Duodenal mucosa (tissue), 2 donors: ENCODE measurements around the gene SH2D4B.

Experiments used
- H3K27ac ChIP-seq: one replicate; pipeline ENCODE4 v1.7.0; 2013; ENCODE audit warnings: low read depth, low read length
- H3K27me3 ChIP-seq, 2 donors: one replicate each; pipeline ENCODE4 v1.7.0; 2013; ENCODE audit warnings: low read length in 2 of 2, control low read depth in 1 of 2; ENCODE audit not compliant: insufficient read depth in 2 of 2, control insufficient read depth in 1 of 2
- H3K36me3 ChIP-seq, 2 donors: one replicate each; pipeline ENCODE4 v1.7.0; 2013; ENCODE audit warnings: low read length in 2 of 2, control low read depth in 1 of 2; ENCODE audit not compliant: insufficient read depth in 2 of 2, control insufficient read depth in 1 of 2
- H3K4me1 ChIP-seq, 2 donors: one replicate each; pipeline ENCODE4 v1.7.0; 2013; ENCODE audit warnings: low read length in 2 of 2, control low read depth in 1 of 2; ENCODE audit not compliant: insufficient read depth in 2 of 2, control insufficient read depth in 1 of 2
- H3K4me3 ChIP-seq, 2 donors: one replicate each; pipeline ENCODE4 v1.7.0; 2013; ENCODE audit warnings: low read length in 2 of 2, low read depth in 1 of 2
- H3K9ac ChIP-seq, 2 donors: one replicate each; pipeline ENCODE4 v1.7.0; 2013; ENCODE audit warnings: low read length in 2 of 2, low read depth in 1 of 2
- H3K9me3 ChIP-seq, 2 donors: one replicate each; pipeline ENCODE4 v1.7.0; 2013; ENCODE audit warnings: low read length in 2 of 2, control low read depth in 1 of 2; ENCODE audit not compliant: control insufficient read depth in 1 of 2

The SH2D4B gene

GRCh38 chr10:80571352-80571751, 33.6 kb downstream of the SH2D4B start:
- H3K27ac ChIP-seq = no peak overlapping the region
- no peak overlapping the region for H3K9ac ChIP-seq
- H3K4me1 ChIP-seq = no peaks in the 10 kb centered on the region
- H3K4me3 ChIP-seq = no peak overlapping the region
- no peaks in the 10 kb centered on the region for H3K36me3 ChIP-seq
- H3K27me3 ChIP-seq = peaks cover 0 to 8% of the 10 kb centered on the region in 2 donors
- no peaks in the 10 kb centered on the region for H3K9me3 ChIP-seq

- Histone ChIP-seq H3K27ac (no peak overlapping the region), H3K4me3 (no peak overlapping the region), H3K9ac (no peak overlapping the region), H3K27me3 (no peaks in the 10 kb centered on the region), H3K36me3 (no peaks in the 10 kb centered on the region), H3K4me1 (no peaks in the 10 kb centered on the region), H3K9me3 (no peaks in the 10 kb centered on the region)
Observed at GRCh38 chr10:80579181-80579763, 41.6 kb downstream of the SH2D4B start.

GRCh38 chr10:80579849-80580637, 42.3 kb downstream of the SH2D4B start:
- H3K9me3 ChIP-seq = no peaks in the 10 kb centered on the region
- no peaks in the 10 kb centered on the region for H3K4me1 ChIP-seq
- H3K36me3 ChIP-seq = no peaks in the 10 kb centered on the region
- no peak overlapping the region for H3K9ac ChIP-seq
- no peak overlapping the region for H3K4me3 ChIP-seq
- no peak overlapping the region for H3K27ac ChIP-seq
- H3K27me3 ChIP-seq = no peaks in the 10 kb centered on the region

GRCh38 chr10:80580638-80581468, 43.2 kb downstream of the SH2D4B start:
- Histone ChIP-seq H3K4me1 (no peaks in the 10 kb centered on the region), H3K9me3 (no peaks in the 10 kb centered on the region), H3K9ac (no peak overlapping the region), H3K36me3 (no peaks in the 10 kb centered on the region), H3K4me3 (no peak overlapping the region), H3K27me3 (no peaks in the 10 kb centered on the region), H3K27ac (no peak overlapping the region)

- H3K9ac ChIP-seq = no peak overlapping the region
- no peaks in the 10 kb centered on the region for H3K36me3 ChIP-seq
- no peaks in the 10 kb centered on the region for H3K4me1 ChIP-seq
- no peaks in the 10 kb centered on the region for H3K9me3 ChIP-seq
- no peak overlapping the region for H3K4me3 ChIP-seq
- no peaks in the 10 kb centered on the region for H3K27me3 ChIP-seq
- H3K27ac ChIP-seq = no peak overlapping the region
Observed at GRCh38 chr10:80581469-80581835, 43.8 kb downstream of the SH2D4B start.

GRCh38 chr10:80582286-80582960, 44.7 kb downstream of the SH2D4B start:
- Histone ChIP-seq H3K9me3 (no peaks in the 10 kb centered on the region), H3K9ac (no peak overlapping the region), H3K36me3 (no peaks in the 10 kb centered on the region), H3K4me1 (no peaks in the 10 kb centered on the region), H3K4me3 (no peak overlapping the region), H3K27ac (no peak overlapping the region), H3K27me3 (no peaks in the 10 kb centered on the region)

- H3K27ac ChIP-seq = no peak overlapping the region
- no peaks in the 10 kb centered on the region for H3K27me3 ChIP-seq
- no peaks in the 10 kb centered on the region for H3K9me3 ChIP-seq
- H3K9ac ChIP-seq = no peak overlapping the region
- H3K4me3 ChIP-seq = no peak overlapping the region
- H3K4me1 ChIP-seq = no peaks in the 10 kb centered on the region
- H3K36me3 ChIP-seq = no peaks in the 10 kb centered on the region
Observed at GRCh38 chr10:80583685-80584084, 46.0 kb downstream of the SH2D4B start.

GRCh38 chr10:80585812-80586211, 48.1 kb downstream of the SH2D4B start:
- Histone ChIP-seq H3K27ac (no peak overlapping the region), H3K4me1 (no peaks in the 10 kb centered on the region), H3K9ac (no peak overlapping the region), H3K9me3 (no peaks in the 10 kb centered on the region), H3K4me3 (no peak overlapping the region), H3K36me3 (no peaks in the 10 kb centered on the region), H3K27me3 (no peaks in the 10 kb centered on the region)

- Histone ChIP-seq H3K9me3 (no peaks in the 10 kb centered on the region), H3K4me3 (no peak overlapping the region), H3K27ac (no peak overlapping the region), H3K27me3 (no peaks in the 10 kb centered on the region), H3K4me1 (no peaks in the 10 kb centered on the region), H3K36me3 (no peaks in the 10 kb centered on the region), H3K9ac (no peak overlapping the region)
Observed at GRCh38 chr10:80588546-80588945, 50.8 kb downstream of the SH2D4B start.
